Measurements from ENCODE around the gene NEURL1B. TPM values are rescaled to one million over a fixed set of nuclear protein-coding genes. Genes with fewer than 3 reads are reported as not detected.
A peak's percentile ranks its signal among the peaks of the same experiment; 100 is the strongest.

Gene NEURL1B
- total RNA-seq, 2 experiments from 2014 or later, result 0.08 to 0.16 TPM

- no peak overlapping the region for H3K4me3 Mint-ChIP-seq
- no peaks in the 10 kb centered on the region for H3K4me1 Mint-ChIP-seq (ENCODE audit: low read depth)
- TF ChIP-seq CTCF (IDR thresholded peaks at IDR 0.05), result no peak
Measured at GRCh38 chr5:172593306-172593705, 47.8 kb upstream of the NEURL1B start.

DNA sequence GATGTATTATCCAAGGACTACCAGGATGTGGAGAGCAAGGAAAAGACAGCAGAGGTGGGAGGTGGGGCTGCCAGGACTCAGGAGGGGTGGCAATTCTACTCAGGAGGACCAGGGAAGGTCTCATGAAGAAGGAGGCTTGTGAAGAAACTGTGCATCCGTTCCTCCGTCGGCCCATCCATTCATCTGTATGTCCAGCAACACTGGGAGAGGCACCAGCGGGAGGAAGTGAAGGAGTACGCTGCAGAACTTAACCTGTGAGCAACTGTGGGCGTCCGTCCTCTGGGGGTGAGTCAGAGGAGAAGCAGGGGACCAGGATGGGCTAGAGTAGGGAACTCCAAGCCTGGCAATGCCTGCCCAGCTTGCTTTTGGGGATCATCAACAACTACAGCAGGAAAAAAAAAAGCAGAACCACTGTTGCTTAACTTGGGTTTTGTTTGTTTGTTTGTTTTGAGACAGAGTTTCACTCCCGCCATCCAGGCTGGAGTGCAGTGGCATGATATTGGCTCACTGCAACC lies 47.3 kb upstream of the NEURL1B start:
- no peaks in the 10 kb centered on the region for H3K36me3 Mint-ChIP-seq (ENCODE audit: low read depth)
- H3K27me3 Mint-ChIP-seq, result no peaks in the 10 kb centered on the region
- intact Hi-C loops (cut with DNase I, micrococcal nuclease), result no loop called here
- ChIA-PET CTCF (no interaction called here), POLR2A (no interaction called here)
- Histone ChIP-seq H3K27ac (ENCODE audit: low read depth in 1 of 2, low read length in 2 of 2) (no peak overlapping the region), H3K4me3 (ENCODE audit: low read length) (no peak overlapping the region), H3K36me3 (ENCODE audit: insufficient read depth, low read length) (no peaks in the 10 kb centered on the region), H3K9me3 (ENCODE audit: control insufficient read depth in 1 of 2, insufficient read depth in 1 of 2, low read length in 2 of 2) (no peaks in the 10 kb centered on the region), H3K4me1 (ENCODE audit: insufficient read depth, low read length) (no peaks in the 10 kb centered on the region), H3K27me3 (ENCODE audit: control insufficient read depth in 1 of 2, insufficient read depth in 2 of 2, low read length in 2 of 2) (no peaks in the 10 kb centered on the region)
- no peak overlapping the region for H3K4me3 Mint-ChIP-seq
- no peaks in the 10 kb centered on the region for H3K9me3 Mint-ChIP-seq
- H3K27ac Mint-ChIP-seq, result no peak overlapping the region
- no peak for ATAC-seq (ENCODE audit: poor library complexity)
- peak in 1 of 14 experiments; percentile 7 for DNase-seq
- H3K4me1 Mint-ChIP-seq (ENCODE audit: low read depth), result no peaks in the 10 kb centered on the region
- no peak for TF ChIP-seq CTCF (IDR thresholded peaks at IDR 0.05)

More at GRCh38 chr5:172593306-172593705, 47.8 kb upstream of the NEURL1B start:
- H3K36me3 Mint-ChIP-seq (ENCODE audit: low read depth), result no peaks in the 10 kb centered on the region
- H3K4me3 ChIP-seq (ENCODE audit: low read length), result no peak overlapping the region
- ATAC-seq (ENCODE audit: poor library complexity), result no peak
- no peak overlapping the region for H3K27ac Mint-ChIP-seq
- no peaks in the 10 kb centered on the region for H3K27me3 ChIP-seq (ENCODE audit: control insufficient read depth in 1 of 2, insufficient read depth in 2 of 2, low read length in 2 of 2)
- no peaks in the 10 kb centered on the region for H3K9me3 Mint-ChIP-seq
- H3K9me3 ChIP-seq (ENCODE audit: control insufficient read depth in 1 of 2, insufficient read depth in 1 of 2, low read length in 2 of 2), result no peaks in the 10 kb centered on the region
- no peaks in the 10 kb centered on the region for H3K36me3 ChIP-seq (ENCODE audit: insufficient read depth, low read length)
- intact Hi-C loops (cut with DNase I, micrococcal nuclease), result no loop called here
- H3K27me3 Mint-ChIP-seq, result no peaks in the 10 kb centered on the region
- H3K27ac ChIP-seq (ENCODE audit: low read depth in 1 of 2, low read length in 2 of 2), result no peak overlapping the region
- CTCF ChIA-PET, result no interaction called here
- peak in 1 of 14 experiments; percentile 27 for DNase-seq
- no peaks in the 10 kb centered on the region for H3K4me1 ChIP-seq (ENCODE audit: insufficient read depth, low read length)
- POLR2A ChIA-PET, result no interaction called here

DNA sequence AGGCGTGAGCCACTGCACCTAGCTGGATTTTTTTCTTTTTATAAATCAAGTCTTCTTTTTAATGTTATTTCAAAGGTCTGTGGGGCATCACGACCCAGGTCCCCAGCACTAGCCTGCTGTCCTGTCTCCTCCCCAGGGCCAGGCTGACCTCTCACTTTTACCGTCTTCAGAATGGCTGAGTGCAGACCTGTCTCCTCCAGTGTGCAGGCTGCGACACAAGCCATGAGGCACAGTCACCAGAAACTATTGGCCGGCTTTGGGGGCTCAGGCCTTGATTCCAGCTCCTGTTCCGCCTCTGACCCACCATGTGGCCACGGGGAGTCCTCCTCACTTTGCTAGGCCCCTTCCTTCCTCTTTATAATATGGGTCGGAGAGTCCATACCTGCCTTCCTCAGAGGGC lies 46.6 kb upstream of the NEURL1B start:
- intact Hi-C loops (cut with DNase I, micrococcal nuclease), result no loop called here
- Mint-ChIP-seq H3K36me3 (ENCODE audit: low read depth) (no peaks in the 10 kb centered on the region), H3K4me1 (ENCODE audit: low read depth) (no peaks in the 10 kb centered on the region), H3K27ac (no peak overlapping the region), H3K4me3 (no peak overlapping the region), H3K9me3 (no peaks in the 10 kb centered on the region), H3K27me3 (no peaks in the 10 kb centered on the region)
- CTCF ChIA-PET, result no interaction called here
- Histone ChIP-seq H3K27me3 (ENCODE audit: control insufficient read depth in 1 of 2, insufficient read depth in 2 of 2, low read length in 2 of 2) (no peaks in the 10 kb centered on the region), H3K4me1 (ENCODE audit: insufficient read depth, low read length) (no peaks in the 10 kb centered on the region), H3K4me3 (ENCODE audit: low read length) (no peak overlapping the region), H3K9me3 (ENCODE audit: control insufficient read depth in 1 of 2, insufficient read depth in 1 of 2, low read length in 2 of 2) (no peaks in the 10 kb centered on the region), H3K27ac (ENCODE audit: low read depth in 1 of 2, low read length in 2 of 2) (no peak overlapping the region), H3K36me3 (ENCODE audit: insufficient read depth, low read length) (no peaks in the 10 kb centered on the region)
- DNase-seq (no peak), ATAC-seq (ENCODE audit: poor library complexity) (no peak)
- no peak for TF ChIP-seq CTCF (IDR thresholded peaks at IDR 0.05)
- POLR2A ChIA-PET, result no interaction called here
